Endothelial cell of umbilical vein (primary cell): ENCODE measurements around the gene COL21A1. TPM values are rescaled to one million over a fixed set of nuclear protein-coding genes. Genes with fewer than 3 reads are reported as not detected.

ENCODE experiments used
- BruUV-seq: library from RNA; stranded (reverse); fragments of 400-500 nt; replicated peaks from 2 replicates; lab custom pipeline; 2021; lab: Mats Ljungman, UMichigan
- CTCF ChIA-PET: fragments of 300-600, 350-600 bp; sonication (Branson Sonifier 250); formaldehyde crosslinking; loops from one replicate; lab custom pipeline; 2021; ENCODE audit warnings: antibody characterized with exemption, inconsistent platforms; lab: Charles Lee
- POLR2A ChIA-PET: fragments of 300-600, 350-600 bp; sonication (Branson Sonifier 250); formaldehyde crosslinking; loops from one replicate; lab custom pipeline; 2021; ENCODE audit warnings: antibody characterized with exemption, inconsistent platforms; lab: Charles Lee
- DNase-seq: peaks from one replicate; pipeline ENCODE4 v3.0.0-alpha.2; 2011; ENCODE audit warnings: low read depth, low spot score
- FAIRE-seq: peaks from 2 replicates; lab custom pipeline; 2011; peaks lifted over from hg19 to GRCh38; lab: Jason Lieb, UNC
- H2AFZ ChIP-seq: 2 replicates; pipeline ENCODE4 v1.6.0; 2012; ENCODE audit warnings: low read depth, low read length, control low read depth, inconsistent platforms
- H3K27ac ChIP-seq: 2 replicates; pipeline ENCODE4 v1.5.1; 2011; ENCODE audit warnings: low read depth, mild to moderate bottlenecking, control low read depth, low read length, moderate library complexity; ENCODE audit not compliant: insufficient read depth
- H3K27me3 ChIP-seq, 2 experiments: 2 replicates each; pipeline versions ENCODE4 v1.6.0 to v1.6.1; 2011; ENCODE audit warnings: low read length in 2 of 2, mixed read lengths in 1 of 2; ENCODE audit not compliant: control insufficient read depth in 2 of 2, insufficient read depth in 2 of 2
- H3K36me3 ChIP-seq, 2 experiments: 2 replicates in 1 of 2; 3 replicates in 1 of 2; pipeline ENCODE4 v1.5.1; 2011; ENCODE audit warnings: low read length in 2 of 2, mild to moderate bottlenecking in 1 of 2, moderate library complexity in 1 of 2; ENCODE audit not compliant: control insufficient read depth in 2 of 2, insufficient read depth in 2 of 2; ENCODE audit errors: extremely low read depth in 1 of 2
- H3K4me1 ChIP-seq: 3 replicates; pipeline ENCODE4 v1.5.1; 2011; ENCODE audit warnings: mild to moderate bottlenecking, low read length; ENCODE audit not compliant: control insufficient read depth, insufficient read depth; ENCODE audit errors: extremely low read depth
- H3K4me2 ChIP-seq: 2 replicates; pipeline ENCODE4 v1.6.1; 2011; ENCODE audit warnings: low read length, control low read depth, mixed read lengths; ENCODE audit not compliant: insufficient read depth
- H3K4me3 ChIP-seq, 3 experiments: fragments of 200-600 bp in 1 of 3; sonication (generic), shearing (Covaris generic) in 1 of 3; replicated peaks in 1 of 3; 2 replicates each; pipeline ENCODE4 v1.5.1; 2011 to 2016; ENCODE audit warnings: control low read depth in 3 of 3, low read length in 3 of 3, mild to moderate bottlenecking in 2 of 3, inconsistent platforms in 1 of 3, low read depth in 1 of 3, moderate library complexity in 1 of 3; ENCODE audit not compliant: insufficient read depth in 1 of 3
- H3K79me2 ChIP-seq: 2 replicates; pipeline ENCODE4 v1.6.0; 2012; ENCODE audit warnings: low read length, inconsistent platforms; ENCODE audit not compliant: control insufficient read depth, insufficient read depth
- H3K9ac ChIP-seq: replicated peaks from 2 replicates; pipeline ENCODE3; 2011; ENCODE audit warnings: low read length, control low read depth; ENCODE audit not compliant: insufficient read depth; ENCODE audit errors: extremely low read depth
- H3K9me1 ChIP-seq: replicated peaks from 3 replicates; pipeline ENCODE4 v1.6.0; 2011; ENCODE audit warnings: mild to moderate bottlenecking, low read length; ENCODE audit not compliant: control insufficient read depth, insufficient read depth; ENCODE audit errors: extremely low read depth
- H3K9me3 ChIP-seq: replicated peaks from 2 replicates; pipeline ENCODE4 v1.5.1; 2012; ENCODE audit warnings: low read length, inconsistent platforms; ENCODE audit not compliant: control insufficient read depth, insufficient read depth
- H4K20me1 ChIP-seq: replicated peaks from 2 replicates; pipeline ENCODE3; 2011; ENCODE audit warnings: mild to moderate bottlenecking, low read length; ENCODE audit not compliant: control insufficient read depth, insufficient read depth; ENCODE audit errors: extremely low read depth
- EZH2 ChIP-seq: IDR thresholded peaks from 2 replicates; pipeline ENCODE4 v1.6.1; 2012; ENCODE audit warnings: borderline replicate concordance, low read depth, mild to moderate bottlenecking, moderate library complexity, low read length, inconsistent platforms; ENCODE audit not compliant: severe bottlenecking
- FOS ChIP-seq: IDR thresholded peaks from 2 replicates; pipeline ENCODE4 v1.6.1; 2011; ENCODE audit warnings: mild to moderate bottlenecking, low read length, moderate library complexity, borderline replicate concordance; ENCODE audit not compliant: insufficient read depth
- GATA2 ChIP-seq: IDR thresholded peaks from 2 replicates; pipeline ENCODE4 v1.7.0; 2011; ENCODE audit warnings: low read depth, mild to moderate bottlenecking, moderate library complexity, mixed read lengths, low read length; ENCODE audit not compliant: insufficient read length, insufficient read depth
- JUN ChIP-seq: IDR thresholded peaks from 2 replicates; pipeline ENCODE4 v1.6.1; 2011; ENCODE audit warnings: borderline replicate concordance, low read depth; ENCODE audit not compliant: insufficient read length, insufficient read depth
- MYC ChIP-seq: IDR thresholded peaks from one replicate; pipeline ENCODE4 v1.6.1; 2011; ENCODE audit warnings: mild to moderate bottlenecking, low read depth, low read length
- POLR2A ChIP-seq: IDR thresholded peaks from 2 replicates; pipeline ENCODE4 v1.6.1; 2012; ENCODE audit warnings: low read depth, mild to moderate bottlenecking, control low read depth, low read length
- POLR2AphosphoS5 ChIP-seq: IDR thresholded peaks from 2 replicates; pipeline ENCODE4 v1.6.1; 2012; ENCODE audit warnings: low read depth, mild to moderate bottlenecking, control low read depth, low read length, moderate library complexity; ENCODE audit not compliant: insufficient read depth
- dilution Hi-C: fragments of 300-500 bp; cut with MboI; formaldehyde crosslinking; loops from one replicate; pipeline ENCODE4 v1.15.0; 2019; ENCODE audit warnings: low sequenced_read_pairs; ENCODE audit not compliant: extremely low pct_ligation_motif_present
- intact Hi-C: fragments of 100-400 bp; cut with micrococcal nuclease; formaldehyde crosslinking; loops from one replicate; pipeline ENCODE4 v1.10.0; 2022
- polyA plus RNA-seq, 4 experiments: library from polyadenylated mRNA; depleted of rRNA in 3 of 4; stranded (reverse) in 3 of 4; unstranded in 1 of 4; fragments of >200 nt; gene quantifications; 2 replicates each; pipeline versions ENCODE4 v1.2.1 to v1.2.3, GENCODE V29; 2011 to 2012; ENCODE audit warnings: missing spikeins in 1 of 4
- total RNA-seq: library from RNA; stranded (reverse); gene quantifications from 2 replicates; pipeline ENCODE4 v1.2.3, GENCODE V29; 2021
- TF ChIP-seq, protein P1 (sequence below): IDR thresholded peaks from 2 replicates; pipeline ENCODE4 v1.6.1; 2011; ENCODE audit not compliant: insufficient read depth, insufficient read length
- TF ChIP-seq, protein P2 (sequence below), 2 donors: IDR thresholded peaks; 1 replicate in 1 of 2; 2 replicates in 1 of 2; pipeline ENCODE4 v1.5.1; 2011; ENCODE audit warnings: low read length in 2 of 2, mild to moderate bottlenecking in 2 of 2, moderate library complexity in 2 of 2, control low read depth in 1 of 2, inconsistent platforms in 1 of 2, low read depth in 1 of 2; ENCODE audit not compliant: insufficient read depth in 1 of 2; ENCODE audit errors: extremely low read depth in 1 of 2

COL21A1 gene
- total and polyA plus RNA-seq, 2 donors (not counting 3 experiments of a cell fraction or from before 2014, with no cell fraction given) = 0.22 to 1.4 TPM

DNA sequence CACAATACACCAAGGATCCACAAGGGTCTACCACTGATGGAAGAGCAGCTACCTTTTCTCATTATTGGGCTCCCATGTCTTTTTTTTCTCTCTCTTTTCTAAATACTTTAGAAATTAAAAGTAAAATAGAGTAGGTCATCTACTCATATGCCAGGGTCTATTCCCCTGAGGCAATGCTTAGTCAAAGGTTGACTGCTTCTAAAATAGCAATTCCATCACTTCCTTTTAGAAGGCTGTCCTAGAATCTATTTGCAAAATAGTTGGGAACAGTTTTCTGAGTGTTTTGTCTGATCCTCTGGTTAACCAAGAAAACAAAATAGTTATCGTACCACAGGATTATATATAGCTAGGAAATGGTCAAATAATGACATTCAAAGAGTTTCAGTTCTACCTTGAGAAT is 174.1 kb downstream of the COL21A1 start:
- Histone ChIP-seq H3K36me3 (no peaks in the 10 kb centered on the region), H3K4me1 (no peaks in the 10 kb centered on the region), H3K27me3 (no peaks in the 10 kb centered on the region), H3K4me3 (no peak overlapping the region), H3K4me2 (no peak overlapping the region), H3K9me1 (no peaks in the 10 kb centered on the region), H4K20me1 (no peaks in the 10 kb centered on the region), H3K9ac (no peak overlapping the region), H2AFZ (no peak overlapping the region), H3K27ac (no peak overlapping the region), H3K9me3 (no peaks in the 10 kb centered on the region), H3K79me2 (no peaks in the 10 kb centered on the region)
- CTCF ChIA-PET = interaction anchor here (1.1 to 1.8 kb wide), 3 partner anchors 11 to 29 kb away, joined by 4 to 6 read pairs (median 6); no protein-coding TSS in a partner anchor
- no peak for FAIRE-seq
- no peak for DNase-seq
- POLR2A ChIA-PET = no interaction called here
- dilution Hi-C loops (no loop called here), intact Hi-C loops (no loop called here)
- no peak for TF ChIP-seq POLR2AphosphoS5
- TF ChIP-seq, protein P1, sequence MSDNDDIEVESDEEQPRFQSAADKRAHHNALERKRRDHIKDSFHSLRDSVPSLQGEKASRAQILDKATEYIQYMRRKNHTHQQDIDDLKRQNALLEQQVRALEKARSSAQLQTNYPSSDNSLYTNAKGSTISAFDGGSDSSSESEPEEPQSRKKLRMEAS = no peak
- TF ChIP-seq JUN = no peak
- TF ChIP-seq EZH2 = no peak
- TF ChIP-seq FOS = no peak
- no peak for TF ChIP-seq MYC
- no peak for TF ChIP-seq POLR2A
- TF ChIP-seq, protein P2, sequence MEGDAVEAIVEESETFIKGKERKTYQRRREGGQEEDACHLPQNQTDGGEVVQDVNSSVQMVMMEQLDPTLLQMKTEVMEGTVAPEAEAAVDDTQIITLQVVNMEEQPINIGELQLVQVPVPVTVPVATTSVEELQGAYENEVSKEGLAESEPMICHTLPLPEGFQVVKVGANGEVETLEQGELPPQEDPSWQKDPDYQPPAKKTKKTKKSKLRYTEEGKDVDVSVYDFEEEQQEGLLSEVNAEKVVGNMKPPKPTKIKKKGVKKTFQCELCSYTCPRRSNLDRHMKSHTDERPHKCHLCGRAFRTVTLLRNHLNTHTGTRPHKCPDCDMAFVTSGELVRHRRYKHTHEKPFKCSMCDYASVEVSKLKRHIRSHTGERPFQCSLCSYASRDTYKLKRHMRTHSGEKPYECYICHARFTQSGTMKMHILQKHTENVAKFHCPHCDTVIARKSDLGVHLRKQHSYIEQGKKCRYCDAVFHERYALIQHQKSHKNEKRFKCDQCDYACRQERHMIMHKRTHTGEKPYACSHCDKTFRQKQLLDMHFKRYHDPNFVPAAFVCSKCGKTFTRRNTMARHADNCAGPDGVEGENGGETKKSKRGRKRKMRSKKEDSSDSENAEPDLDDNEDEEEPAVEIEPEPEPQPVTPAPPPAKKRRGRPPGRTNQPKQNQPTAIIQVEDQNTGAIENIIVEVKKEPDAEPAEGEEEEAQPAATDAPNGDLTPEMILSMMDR (IDR thresholded peaks at IDR 0.05; ENCODE audit: extremely low read depth in 1 of 2, insufficient read depth in 1 of 2, low read depth in 1 of 2, low read length in 2 of 2) = no peak
- TF ChIP-seq GATA2 = no peak
- BruUV-seq = no TSS peak
